ENCODE measurements around the gene IMMP2L. TPM values are rescaled to one million over a fixed set of nuclear protein-coding genes. Genes with fewer than 3 reads are reported as not detected.
A peak's percentile ranks its signal among the peaks of the same experiment; 100 is the strongest.

IMMP2L gene
- total and polyA plus RNA-seq, 4 donors = 24.3 to 32.9 (median 26.8) TPM

DNA sequence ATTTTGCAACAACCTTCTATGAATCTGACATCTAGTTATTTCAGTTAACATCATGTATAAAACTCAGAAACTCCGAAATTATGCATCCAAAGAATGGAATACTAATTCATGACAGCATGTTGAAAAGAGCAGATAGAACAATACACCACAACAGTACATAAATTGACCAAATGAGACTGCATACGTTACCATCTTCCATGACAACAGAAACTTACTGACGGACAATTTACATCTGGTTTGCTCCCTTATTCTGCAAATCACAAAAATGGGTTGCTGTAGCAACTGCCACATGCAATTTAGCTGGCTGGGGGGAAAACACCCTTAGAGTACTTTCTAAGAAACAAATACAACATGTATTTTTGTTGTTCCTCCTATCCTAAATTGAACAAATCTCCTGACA is 457.0 kb downstream of the IMMP2L start:
- Histone ChIP-seq H3K4me1 (ENCODE audit: control insufficient read depth in 1 of 2, insufficient read depth in 2 of 2, low read length in 2 of 2) (no peaks in the 10 kb centered on the region), H3K27ac (ENCODE audit: low read depth in 1 of 2, low read length in 2 of 2) (no peak overlapping the region), H3K27me3 (ENCODE audit: control insufficient read depth in 1 of 2, insufficient read depth in 2 of 2, low read length in 1 of 2) (no peaks in the 10 kb centered on the region), H3K4me3 (ENCODE audit: low read length in 2 of 2) (no peak overlapping the region), H3K36me3 (ENCODE audit: control insufficient read depth in 1 of 2, insufficient read depth in 2 of 2, low read length in 1 of 2) (no peaks in the 10 kb centered on the region), H3K9me3 (ENCODE audit: control insufficient read depth, low read length) (no peaks in the 10 kb centered on the region)
- no peak for DNase-seq
- no peak for ATAC-seq (ENCODE audit: low FRiP score)
- WGBS, 2 donors = 94 to 97% methylated on average over 3 of the region's 3 CpGs
- intact Hi-C loops (cut with DNase I) = loop anchor here in 1 of 2 donors (10.0 kb wide), 1 partner anchor 630 kb away; no protein-coding TSS in a partner anchor

DNA sequence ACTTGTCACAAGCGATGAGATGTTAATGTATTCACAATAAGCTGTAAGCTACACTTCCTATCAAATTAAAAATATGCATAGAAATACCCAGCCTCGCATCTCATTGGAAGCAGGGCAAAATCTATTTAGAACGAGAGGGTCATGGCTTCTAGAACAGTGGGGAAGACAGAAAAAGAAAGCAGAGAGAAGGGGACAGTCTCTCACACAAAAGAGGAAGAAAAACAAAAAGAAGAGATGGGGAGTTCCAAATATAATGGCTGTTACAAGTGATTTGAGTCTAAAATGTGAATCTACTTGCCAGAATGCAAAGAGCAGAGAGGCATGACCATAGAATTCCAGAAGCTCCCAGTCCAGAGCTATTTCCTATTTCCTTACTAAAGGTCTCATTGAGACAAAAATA is 457.6 kb downstream of the IMMP2L start:
- ATAC-seq (ENCODE audit: low FRiP score) (no peak), DNase-seq (no peak)
- Histone ChIP-seq H3K27ac (ENCODE audit: low read depth in 1 of 2, low read length in 2 of 2) (no peak overlapping the region), H3K36me3 (ENCODE audit: control insufficient read depth in 1 of 2, insufficient read depth in 2 of 2, low read length in 1 of 2) (no peaks in the 10 kb centered on the region), H3K4me3 (ENCODE audit: low read length in 2 of 2) (no peak overlapping the region), H3K9me3 (ENCODE audit: control insufficient read depth, low read length) (no peaks in the 10 kb centered on the region), H3K4me1 (ENCODE audit: control insufficient read depth in 1 of 2, insufficient read depth in 2 of 2, low read length in 2 of 2) (no peaks in the 10 kb centered on the region), H3K27me3 (ENCODE audit: control insufficient read depth in 1 of 2, insufficient read depth in 2 of 2, low read length in 1 of 2) (no peaks in the 10 kb centered on the region)
- WGBS, 2 donors = 90 to 93% methylated on average over 3 of the region's 3 CpGs
- intact Hi-C loops (cut with DNase I) = loop anchor here in 1 of 2 donors (10.0 kb wide), 1 partner anchor 630 kb away; no protein-coding TSS in a partner anchor

DNA sequence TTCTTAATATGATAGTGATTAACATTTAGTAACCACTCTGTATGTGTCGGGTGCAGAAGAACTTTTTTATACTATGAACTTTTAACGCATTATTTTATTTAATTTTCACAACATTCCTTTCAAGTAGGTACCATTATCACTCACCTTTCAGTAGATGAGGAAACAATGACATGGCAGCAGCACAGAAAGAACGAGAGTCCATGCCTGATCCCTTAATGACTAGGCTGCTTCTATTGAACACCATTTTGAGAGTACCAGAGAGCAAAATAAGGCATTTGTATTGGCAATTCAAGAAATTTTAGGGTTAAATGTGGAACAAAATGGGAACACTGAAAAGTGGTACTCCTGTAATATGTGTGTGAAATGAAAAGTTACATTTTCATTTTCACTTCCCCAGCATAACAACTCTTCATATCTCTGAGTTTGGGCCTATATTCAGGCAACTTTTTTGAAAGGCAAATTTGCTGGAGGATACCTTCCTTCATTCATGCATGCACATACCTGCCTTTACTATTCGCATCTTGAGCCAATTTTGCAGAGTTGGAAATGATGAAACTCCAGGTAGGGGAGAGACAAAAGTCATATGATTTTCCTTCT is 458.5 kb downstream of the IMMP2L start:
- DNase-seq (no peak), ATAC-seq (ENCODE audit: low FRiP score) (no peak)
- H3K36me3 ChIP-seq (ENCODE audit: control insufficient read depth in 1 of 2, insufficient read depth in 2 of 2, low read length in 1 of 2) = no peaks in the 10 kb centered on the region
- H3K27me3 ChIP-seq (ENCODE audit: control insufficient read depth in 1 of 2, insufficient read depth in 2 of 2, low read length in 1 of 2) = no peaks in the 10 kb centered on the region
- H3K4me1 ChIP-seq (ENCODE audit: control insufficient read depth in 1 of 2, insufficient read depth in 2 of 2, low read length in 2 of 2) = no peaks in the 10 kb centered on the region
- intact Hi-C loops (cut with DNase I) = loop anchor here in 1 of 2 donors (10.0 kb wide), 1 partner anchor 631 kb away; no protein-coding TSS in a partner anchor
- H3K27ac ChIP-seq (ENCODE audit: low read depth in 1 of 2, low read length in 2 of 2) = no peak overlapping the region
- H3K9me3 ChIP-seq (ENCODE audit: control insufficient read depth, low read length) = no peaks in the 10 kb centered on the region
- 96 to 97% methylated on average over 4 of the region's 4 CpGs for WGBS, 2 donors
- H3K4me3 ChIP-seq (ENCODE audit: low read length in 2 of 2) = no peak overlapping the region

DNA sequence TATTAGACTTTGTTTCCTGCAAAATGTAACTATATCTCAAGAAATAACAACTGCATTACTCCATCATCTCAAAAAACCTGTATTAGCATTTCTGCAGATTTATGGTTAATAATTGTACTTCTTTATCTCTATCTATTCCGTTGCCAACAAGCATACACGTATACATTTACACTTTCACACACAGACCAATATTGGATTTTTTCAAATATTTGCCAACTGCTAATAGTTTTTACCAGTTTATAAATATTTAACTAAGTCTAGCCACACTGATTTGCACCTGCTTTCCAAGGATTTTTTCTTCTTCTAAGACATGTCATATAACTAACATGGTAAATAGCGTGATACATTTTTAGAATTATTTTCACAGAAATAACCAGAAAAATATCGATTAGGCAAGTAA is 459.2 kb downstream of the IMMP2L start:
- Histone ChIP-seq H3K27me3 (ENCODE audit: control insufficient read depth in 1 of 2, insufficient read depth in 2 of 2, low read length in 1 of 2) (no peaks in the 10 kb centered on the region), H3K9me3 (ENCODE audit: control insufficient read depth, low read length) (no peaks in the 10 kb centered on the region), H3K4me3 (ENCODE audit: low read length in 2 of 2) (no peak overlapping the region), H3K4me1 (ENCODE audit: control insufficient read depth in 1 of 2, insufficient read depth in 2 of 2, low read length in 2 of 2) (no peaks in the 10 kb centered on the region), H3K36me3 (ENCODE audit: control insufficient read depth in 1 of 2, insufficient read depth in 2 of 2, low read length in 1 of 2) (no peaks in the 10 kb centered on the region), H3K27ac (ENCODE audit: low read depth in 1 of 2, low read length in 2 of 2) (no peak overlapping the region)
- no peak for DNase-seq
- no peak for ATAC-seq (ENCODE audit: low FRiP score)
- 95 to 96% methylated on average over 4 of the region's 4 CpGs for WGBS, 2 donors
- intact Hi-C loops (cut with DNase I) = loop anchor here in 1 of 2 donors (10.0 kb wide), 1 partner anchor 632 kb away; no protein-coding TSS in a partner anchor

DNA sequence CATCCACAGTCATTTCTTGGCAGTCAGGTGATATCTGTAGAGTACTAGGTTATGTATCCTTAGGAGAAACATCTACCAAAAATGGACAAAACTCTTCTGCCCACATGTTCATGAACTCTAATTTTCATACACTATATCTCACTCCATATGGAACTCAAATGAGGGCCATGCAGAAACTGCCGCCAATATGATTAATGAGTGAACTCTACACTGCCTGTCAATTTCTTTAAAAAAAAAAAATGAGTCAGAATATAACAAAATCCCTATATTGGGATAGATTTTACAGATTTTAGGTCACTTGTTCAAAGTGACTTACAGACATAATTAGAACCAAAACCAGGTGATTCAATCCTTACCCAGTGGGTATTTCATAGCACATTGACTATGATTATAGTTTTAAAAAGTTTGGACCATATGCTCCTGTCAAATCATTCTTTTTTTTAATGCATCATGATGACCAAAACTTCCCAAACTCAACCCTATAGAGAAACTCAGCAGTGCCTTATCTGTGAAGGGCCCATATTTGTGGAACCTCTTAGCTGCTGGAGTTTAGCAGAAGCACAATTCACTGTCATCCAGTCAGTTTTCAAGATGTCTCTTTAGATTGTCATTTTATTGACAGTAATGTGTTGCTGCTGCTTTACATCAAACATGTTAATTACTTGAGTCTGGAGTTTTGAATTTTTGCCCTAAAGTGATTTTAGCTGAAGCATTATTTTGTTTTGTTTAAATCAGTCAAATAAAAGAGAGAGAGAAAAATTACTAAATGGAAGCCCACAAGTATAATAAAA is 460.2 kb downstream of the IMMP2L start:
- Histone ChIP-seq H3K4me1 (ENCODE audit: control insufficient read depth in 1 of 2, insufficient read depth in 2 of 2, low read length in 2 of 2) (no peaks in the 10 kb centered on the region), H3K36me3 (ENCODE audit: control insufficient read depth in 1 of 2, insufficient read depth in 2 of 2, low read length in 1 of 2) (no peaks in the 10 kb centered on the region), H3K27ac (ENCODE audit: low read depth in 1 of 2, low read length in 2 of 2) (no peak overlapping the region), H3K4me3 (ENCODE audit: low read length in 2 of 2) (no peak overlapping the region), H3K27me3 (ENCODE audit: control insufficient read depth in 1 of 2, insufficient read depth in 2 of 2, low read length in 1 of 2) (no peaks in the 10 kb centered on the region), H3K9me3 (ENCODE audit: control insufficient read depth, low read length) (no peaks in the 10 kb centered on the region)
- DNase-seq (no peak), ATAC-seq (ENCODE audit: low FRiP score) (no peak)
- intact Hi-C loops (cut with DNase I) = loop anchor here in 1 of 2 donors (10.0 kb wide), 1 partner anchor 633 kb away; no protein-coding TSS in a partner anchor
- 96% methylated on average over 1 of the region's 1 CpG for WGBS, 2 donors

GRCh38 chr7:111098926-111099250 is 463.4 kb downstream of the IMMP2L start:
- no peak for DNase-seq
- ATAC-seq (ENCODE audit: low FRiP score) = no peak
- intact Hi-C loops (cut with DNase I) = no loop called here
- no peaks in the 10 kb centered on the region for H3K36me3 ChIP-seq (ENCODE audit: control insufficient read depth in 1 of 2, insufficient read depth in 2 of 2, low read length in 1 of 2)
- H3K4me1 ChIP-seq (ENCODE audit: control insufficient read depth in 1 of 2, insufficient read depth in 2 of 2, low read length in 2 of 2) = no peaks in the 10 kb centered on the region
- H3K27me3 ChIP-seq (ENCODE audit: control insufficient read depth in 1 of 2, insufficient read depth in 2 of 2, low read length in 1 of 2) = no peaks in the 10 kb centered on the region
- no peaks in the 10 kb centered on the region for H3K9me3 ChIP-seq (ENCODE audit: control insufficient read depth, low read length)
- H3K4me3 ChIP-seq (ENCODE audit: low read length in 2 of 2) = no peak overlapping the region
- 6 to 11% methylated on average over 1 of the region's 1 CpG for WGBS, 2 donors
- H3K27ac ChIP-seq (ENCODE audit: low read depth in 1 of 2, low read length in 2 of 2) = no peak overlapping the region

- Histone ChIP-seq H3K4me3 (ENCODE audit: low read length in 2 of 2) (peak overlapping the region in 1 of 2 donors; percentile 26), H3K27me3 (ENCODE audit: control insufficient read depth in 1 of 2, insufficient read depth in 2 of 2, low read length in 1 of 2) (no peaks in the 10 kb centered on the region), H3K4me1 (ENCODE audit: control insufficient read depth in 1 of 2, insufficient read depth in 2 of 2, low read length in 2 of 2) (no peaks in the 10 kb centered on the region), H3K9me3 (ENCODE audit: control insufficient read depth, low read length) (no peaks in the 10 kb centered on the region), H3K36me3 (ENCODE audit: control insufficient read depth in 1 of 2, insufficient read depth in 2 of 2, low read length in 1 of 2) (no peaks in the 10 kb centered on the region), H3K27ac (ENCODE audit: low read depth in 1 of 2, low read length in 2 of 2) (no peak overlapping the region)
- intact Hi-C loops (cut with DNase I) = no loop called here
- WGBS, 2 donors = 25 to 30% methylated on average over 10 of the region's 10 CpGs
- no peak for ATAC-seq (ENCODE audit: low FRiP score)
- DNase-seq = peak in 1 of 2 donors; percentile 39
These were observed 464.0 kb downstream of the IMMP2L start for GRCh38 chr7:111098011-111098925.

DNA sequence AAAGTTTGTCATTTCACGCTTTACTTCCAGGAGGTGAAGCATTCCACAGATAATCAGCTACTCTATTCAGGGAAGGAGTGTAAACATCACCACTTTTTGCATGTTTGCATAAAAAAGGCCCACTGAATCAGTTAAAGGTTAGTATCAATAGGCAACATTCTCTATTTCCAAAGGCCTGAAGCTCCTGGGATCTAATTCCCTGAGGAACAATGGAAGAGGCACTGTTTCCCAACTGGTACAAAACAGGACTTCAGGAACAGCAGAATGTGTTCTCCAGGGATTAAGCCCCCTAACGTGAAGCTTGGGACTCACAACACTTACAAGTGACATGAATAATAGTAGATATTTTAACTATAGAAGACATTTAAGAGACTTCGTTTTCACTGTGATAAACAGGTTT is 465.3 kb downstream of the IMMP2L start:
- H3K36me3 ChIP-seq (ENCODE audit: control insufficient read depth in 1 of 2, insufficient read depth in 2 of 2, low read length in 1 of 2) = no peaks in the 10 kb centered on the region
- intact Hi-C loops (cut with DNase I) = no loop called here
- H3K27me3 ChIP-seq (ENCODE audit: control insufficient read depth in 1 of 2, insufficient read depth in 2 of 2, low read length in 1 of 2) = no peaks in the 10 kb centered on the region
- no peaks in the 10 kb centered on the region for H3K9me3 ChIP-seq (ENCODE audit: control insufficient read depth, low read length)
- H3K27ac ChIP-seq (ENCODE audit: low read depth in 1 of 2, low read length in 2 of 2) = no peak overlapping the region
- ATAC-seq (ENCODE audit: low FRiP score) (no peak), DNase-seq (no peak)
- peaks cover 0 to 4% of the 10 kb centered on the region in 2 donors for H3K4me1 ChIP-seq (ENCODE audit: control insufficient read depth in 1 of 2, insufficient read depth in 2 of 2, low read length in 2 of 2)
- H3K4me3 ChIP-seq (ENCODE audit: low read length in 2 of 2) = no peak overlapping the region
- WGBS, 2 donors = 90 to 91% methylated on average over 3 of the region's 3 CpGs
